G401 (cell line): ENCODE data around the gene PRDX6. TPM values are rescaled to one million over a fixed set of nuclear protein-coding genes. Genes with fewer than 3 reads are reported as not detected.
"Not testable (repeated sequence)": the region's sequence is repeated elsewhere in the genome, so short reads cannot be mapped to it uniquely, and the experiment has no call there.

Experiments
- DNase-seq: peaks from one replicate; pipeline ENCODE4 v3.0.0-alpha.2; 2015; ENCODE audit warnings: low spot score
- in situ Hi-C: cut with HindIII; loops from 2 replicates; pipeline ENCODE4 v1.10.0; 2016; ENCODE audit warnings: low sequenced_read_pairs, mixed read lengths
- total RNA-seq: library from RNA; depleted of rRNA; stranded (reverse); fragments of >200 nt; shearing (Covaris generic); gene quantifications from 2 replicates; pipeline ENCODE4 v1.2.3, GENCODE V29; 2014

The PRDX6 gene
- total RNA-seq, 1 experiment from 2014 or later, result 329 TPM

DNA sequence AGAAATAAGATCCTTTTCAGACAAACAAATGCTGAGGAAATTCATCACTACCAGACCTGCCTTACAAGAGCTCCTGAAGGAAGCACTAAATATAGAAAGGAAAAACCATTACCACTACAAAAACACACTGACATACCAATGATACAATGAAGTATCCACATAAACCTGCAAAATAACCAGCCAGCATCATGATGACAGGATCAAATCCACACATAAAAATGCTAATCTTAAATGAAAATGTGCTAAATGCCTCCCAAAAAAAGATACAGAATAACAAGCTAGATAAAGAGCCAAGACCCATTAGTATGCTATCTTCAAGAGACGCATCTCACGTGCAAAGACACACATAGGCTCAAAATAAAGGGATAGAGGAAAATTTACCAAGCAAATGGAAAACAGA, 14.5 kb upstream of the PRDX6 start:
- DNase-seq, in situ Hi-C loops: not testable (repeated sequence)

- DNase-seq, in situ Hi-C loops: not testable (repeated sequence)
These were observed 12.9 kb upstream of the PRDX6 start for GRCh38 chr1:173464185-173464584.

DNA sequence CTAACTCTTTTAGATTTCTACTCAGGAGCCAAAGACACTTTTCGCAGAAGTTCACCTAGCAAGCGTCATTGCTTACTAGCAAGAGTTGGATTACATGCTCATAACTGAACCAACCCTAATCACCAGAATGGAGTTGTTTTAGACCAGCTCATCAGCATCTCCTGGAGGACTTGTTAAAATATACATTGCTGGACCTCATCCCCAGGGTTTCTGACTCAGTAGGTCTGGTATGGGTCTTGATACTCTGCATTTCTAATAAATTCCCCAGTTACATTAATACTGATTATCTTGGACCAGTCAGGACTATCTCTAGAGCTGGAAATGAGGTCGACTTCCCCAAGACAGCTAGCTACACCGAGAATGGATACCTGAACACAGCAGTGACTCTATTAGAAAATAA, 9.7 kb upstream of the PRDX6 start:
- DNase-seq, result no peak
- in situ Hi-C loops, result no loop called here

- no peak for DNase-seq
- in situ Hi-C loops, result no loop called here
These were observed 7.5 kb upstream of the PRDX6 start for GRCh38 chr1:173469656-173470055.

DNA sequence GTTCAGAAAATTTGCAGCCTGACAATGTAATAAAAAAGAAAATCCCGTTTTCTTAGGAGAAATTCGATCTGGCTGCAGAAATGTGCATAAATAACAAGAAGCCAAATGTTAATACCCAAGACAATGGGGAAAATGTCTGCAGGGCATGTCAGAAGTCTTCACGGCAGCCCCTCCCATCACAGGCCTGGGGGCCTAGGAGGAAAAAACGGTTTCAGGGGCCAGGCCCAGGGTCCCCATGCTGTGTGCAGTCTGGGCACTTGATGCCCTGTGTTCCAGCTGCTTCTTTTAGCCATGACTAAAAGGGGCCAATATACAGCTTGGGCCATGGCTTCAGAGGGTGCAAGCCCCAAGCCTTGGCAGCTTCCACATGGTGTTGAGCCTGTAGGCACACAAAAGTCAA, 6.5 kb upstream of the PRDX6 start:
- no peak for DNase-seq
- in situ Hi-C loops, result no loop called here

DNA sequence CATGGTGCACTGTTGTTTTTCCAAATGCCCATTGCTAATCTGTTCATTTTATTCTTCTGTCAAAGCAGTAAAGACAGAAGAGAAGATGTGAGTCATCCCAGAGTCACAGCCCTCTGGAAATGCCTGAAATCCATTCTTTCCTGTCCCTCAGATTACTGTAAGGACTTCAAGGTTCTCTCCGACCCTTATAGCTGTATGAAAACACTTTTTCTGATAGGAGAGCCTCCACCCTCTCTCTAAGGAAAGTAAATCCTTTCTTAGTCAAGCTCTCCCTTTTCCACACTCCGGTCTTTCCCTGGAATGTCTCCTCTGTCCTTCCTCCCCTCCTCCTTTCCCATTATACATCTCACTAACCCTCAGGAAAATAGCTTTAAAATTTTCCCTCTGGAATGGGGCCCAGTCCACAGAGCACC, 3.5 kb upstream of the PRDX6 start:
- in situ Hi-C loops, result no loop called here

GRCh38 chr1:173474097-173474779, 2.9 kb upstream of the PRDX6 start:
- in situ Hi-C loops, result no loop called here
- DNase-seq, result peak; percentile 30

More for the DNA sequence above, 3.5 kb upstream of the PRDX6 start:
- peak; percentile 5 for DNase-seq

- DNase-seq, result peak; percentile 20
- in situ Hi-C loops, result not testable (repeated sequence)
These were observed 2.2 kb upstream of the PRDX6 start for GRCh38 chr1:173474780-173475421.

DNA sequence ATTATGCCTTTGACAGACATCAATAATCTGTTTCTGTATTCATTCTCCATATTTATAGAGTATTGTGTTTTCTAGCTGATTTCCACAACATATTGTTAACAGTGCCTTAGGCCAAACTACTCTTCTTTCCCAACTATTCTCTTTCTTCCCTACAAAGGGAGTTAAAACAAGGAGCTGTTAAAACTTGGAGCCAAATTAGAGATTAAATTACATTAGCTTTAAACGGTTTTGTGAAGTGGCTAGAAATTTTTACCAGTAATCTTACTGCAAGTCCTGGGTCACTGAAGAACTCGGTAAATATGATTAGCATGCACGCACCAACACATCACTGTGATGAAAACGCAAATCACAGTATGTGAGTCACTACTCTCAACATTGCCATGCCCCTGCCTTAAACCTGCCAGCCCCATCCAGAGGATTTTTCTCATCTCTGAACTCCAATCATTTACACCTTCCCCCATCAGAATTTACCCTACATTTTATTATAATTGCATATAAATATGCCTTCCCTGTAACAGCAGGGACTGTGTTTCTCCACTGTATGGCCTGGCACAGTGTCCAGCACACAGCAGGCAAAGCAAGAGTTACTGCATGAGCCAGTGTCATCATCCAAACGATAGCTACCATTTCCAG, 1.5 kb upstream of the PRDX6 start:
- in situ Hi-C loops, result no loop called here
- peak; percentile 83 for DNase-seq

GRCh38 chr1:173476197-173476664, 904 bp upstream of the PRDX6 start:
- no peak for DNase-seq
- in situ Hi-C loops, result no loop called here

DNA sequence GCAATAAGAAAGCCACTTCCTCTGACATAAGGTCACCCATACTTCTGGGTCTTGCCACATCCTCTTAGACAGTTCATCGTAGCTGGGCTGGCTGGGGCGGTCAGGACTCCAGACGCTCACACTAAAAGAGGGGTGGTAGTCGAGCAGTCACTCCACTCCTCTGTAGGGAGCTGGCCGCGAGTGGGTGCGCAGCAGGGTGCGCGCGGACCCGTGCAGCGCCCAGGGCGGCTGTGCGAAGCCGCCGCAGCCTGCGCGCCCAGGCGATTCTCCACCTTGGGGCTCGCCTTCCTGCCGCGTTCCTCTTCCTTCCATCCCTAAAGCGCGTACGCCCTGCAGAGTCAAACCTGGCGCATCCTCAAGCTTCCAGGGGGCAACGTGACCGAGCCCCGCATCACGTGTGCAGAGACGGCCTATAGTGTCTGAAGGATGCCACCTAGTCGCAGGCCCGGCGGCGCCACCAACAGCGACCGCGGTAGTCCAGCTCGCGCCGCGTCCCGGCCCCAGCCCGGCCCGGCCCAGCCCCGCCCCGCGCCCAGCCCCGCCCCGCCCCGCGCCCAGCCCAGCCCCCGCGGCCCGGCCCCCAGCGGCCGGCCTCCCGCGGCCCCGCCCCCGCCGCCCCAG, 360 bp upstream of the PRDX6 start:
- peak; percentile 96 for DNase-seq
- in situ Hi-C loops, result no loop called here

DNA sequence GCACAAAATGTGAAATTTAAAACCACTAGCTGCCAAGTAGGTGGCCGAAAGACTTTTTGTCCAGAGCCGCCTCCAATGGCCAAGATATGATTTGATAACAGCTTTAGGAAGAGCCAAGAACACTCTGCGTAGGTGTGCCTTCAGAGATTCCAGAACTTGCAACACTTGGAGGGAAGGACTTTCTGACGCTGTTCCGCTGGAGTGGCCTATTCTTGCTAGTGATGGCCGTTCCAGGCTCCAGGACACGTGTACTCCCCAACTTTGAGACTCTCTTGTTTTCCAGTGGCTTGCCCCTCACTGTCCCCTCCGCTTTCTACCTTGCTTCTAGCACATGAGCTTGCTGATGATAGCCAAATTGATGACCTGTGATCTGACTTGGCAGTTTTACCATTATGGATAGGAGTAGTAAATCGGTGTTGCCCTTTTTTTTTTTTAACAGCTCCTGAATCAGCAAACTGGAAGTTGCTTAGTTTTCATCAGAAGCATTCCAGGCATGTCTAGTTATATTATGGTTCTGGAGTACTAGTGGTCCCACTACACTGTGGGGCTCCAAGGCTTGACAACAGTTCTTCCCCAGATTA, 1.0 kb downstream of the PRDX6 start:
- in situ Hi-C loops, result no loop called here
- peak; percentile 62 for DNase-seq

GRCh38 chr1:173479649-173480048, 2.5 kb downstream of the PRDX6 start:
- DNase-seq, result no peak
- in situ Hi-C loops, result no loop called here

DNA sequence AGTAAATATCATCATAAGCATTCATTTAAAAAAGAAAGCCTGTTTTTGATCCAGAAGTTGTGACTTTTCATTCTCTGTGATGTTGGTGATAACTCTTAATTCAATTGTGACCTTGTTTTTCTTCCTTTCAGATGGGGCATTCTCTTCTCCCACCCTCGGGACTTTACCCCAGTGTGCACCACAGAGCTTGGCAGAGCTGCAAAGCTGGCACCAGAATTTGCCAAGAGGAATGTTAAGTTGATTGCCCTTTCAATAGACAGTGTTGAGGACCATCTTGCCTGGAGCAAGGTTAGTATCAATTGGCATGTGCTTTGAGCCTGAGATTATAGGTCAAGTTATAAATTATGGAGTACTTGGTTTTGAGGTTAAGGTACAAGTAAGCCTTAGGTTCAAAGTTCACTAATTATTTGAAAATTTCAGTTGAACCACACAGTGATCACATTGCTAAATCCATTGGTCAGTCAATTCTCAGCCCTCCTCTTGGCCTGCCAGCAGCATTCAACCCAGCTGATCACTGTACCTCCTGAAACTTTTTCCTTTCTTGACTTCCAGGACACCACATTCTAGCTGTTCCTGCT, 4.1 kb downstream of the PRDX6 start:
- in situ Hi-C loops, result no loop called here
- DNase-seq, result no peak

DNA sequence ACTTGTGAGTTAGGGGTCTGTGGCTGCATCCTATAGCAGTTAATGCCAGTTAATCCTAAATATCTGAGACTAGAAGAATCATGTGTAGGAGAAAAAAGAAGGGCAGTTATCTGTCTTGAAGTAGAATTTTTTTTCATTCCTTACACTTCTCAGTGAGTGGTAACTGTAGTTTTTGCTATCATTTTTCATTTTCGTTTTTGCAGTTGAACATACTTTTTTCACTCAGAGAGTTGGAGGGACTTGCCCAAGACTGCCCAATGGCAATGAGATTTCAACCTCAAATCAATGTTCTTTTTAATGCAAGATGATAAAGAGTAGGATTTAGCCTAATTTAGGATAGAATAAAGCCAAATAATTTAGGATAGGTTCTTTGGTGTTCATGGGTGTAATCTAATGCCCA, 5.5 kb downstream of the PRDX6 start:
- in situ Hi-C loops, result no loop called here
- DNase-seq, result no peak

GRCh38 chr1:173484276-173484675, 7.1 kb downstream of the PRDX6 start:
- in situ Hi-C loops, result no loop called here
- no peak for DNase-seq

GRCh38 chr1:173485401-173485800, 8.3 kb downstream of the PRDX6 start:
- no peak for DNase-seq
- in situ Hi-C loops, result no loop called here

DNA sequence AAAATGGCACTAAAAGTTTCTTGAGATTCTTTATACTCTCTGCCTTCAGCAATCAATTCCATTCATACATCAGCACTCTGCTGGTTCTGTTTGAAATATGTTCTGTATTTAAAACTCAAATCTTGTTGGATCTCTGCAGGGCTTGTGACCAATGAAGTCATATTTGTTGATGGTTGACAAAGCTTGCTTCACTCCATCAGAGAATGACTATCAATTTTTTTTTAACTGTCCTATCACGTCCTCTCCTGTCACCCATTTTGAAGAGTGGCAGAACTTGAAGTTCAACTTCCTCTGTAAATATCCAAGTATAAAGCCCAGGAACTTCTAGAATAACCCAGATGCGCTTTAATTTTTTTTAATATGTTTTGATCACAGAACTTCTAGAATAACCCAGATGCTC, 10.9 kb downstream of the PRDX6 start:
- in situ Hi-C loops, result no loop called here
- no peak for DNase-seq

GRCh38 chr1:173489149-173489600, 12.0 kb downstream of the PRDX6 start:
- DNase-seq, result no peak
- in situ Hi-C loops, result no loop called here
